H9 (cell line): ENCODE measurements around the gene GBGT1. TPM values are rescaled to one million over a fixed set of nuclear protein-coding genes. Genes with fewer than 3 reads are reported as not detected.

Source experiments
- DNase-seq: peaks from one replicate; pipeline ENCODE4 v3.0.0-alpha.2; 2017
- H2AFZ ChIP-seq: one replicate; pipeline ENCODE4 v1.6.1; 2013; ENCODE audit warnings: mild to moderate bottlenecking, low read length, control low read depth, moderate library complexity
- H2AK5ac ChIP-seq: 2 replicates; pipeline ENCODE4 v1.6.1; 2013; ENCODE audit warnings: low read length, control low read depth, mixed read lengths; ENCODE audit not compliant: insufficient read length
- H2BK120ac ChIP-seq: one replicate; pipeline ENCODE4 v1.6.1; 2013; ENCODE audit warnings: low read depth, mild to moderate bottlenecking, low read length, control low read depth, inconsistent platforms; ENCODE audit not compliant: poor library complexity, severe bottlenecking
- H2BK12ac ChIP-seq: 2 replicates; pipeline ENCODE4 v1.6.1; 2013; ENCODE audit warnings: low read length, control low read depth, mixed read lengths, low read depth; ENCODE audit not compliant: insufficient read length
- H2BK15ac ChIP-seq: 2 replicates; pipeline ENCODE4 v1.6.1; 2013; ENCODE audit warnings: low read depth, low read length, control low read depth
- H2BK20ac ChIP-seq: one replicate; pipeline ENCODE4 v1.6.1; 2013; ENCODE audit warnings: low read depth, mild to moderate bottlenecking, low read length, control low read depth, inconsistent platforms; ENCODE audit not compliant: poor library complexity, severe bottlenecking
- H2BK5ac ChIP-seq: 2 replicates; pipeline ENCODE4 v1.6.1; 2013; ENCODE audit warnings: low read length, control low read depth, mixed read lengths; ENCODE audit not compliant: insufficient read length
- H3K14ac ChIP-seq: 2 replicates; pipeline ENCODE4 v1.6.1; 2013; ENCODE audit warnings: low read length, control low read depth; ENCODE audit not compliant: insufficient read depth
- H3K18ac ChIP-seq: 2 replicates; pipeline ENCODE4 v1.6.1; 2013; ENCODE audit warnings: low read depth, mild to moderate bottlenecking, mixed read lengths, low read length, control low read depth; ENCODE audit not compliant: insufficient read length
- H3K23ac ChIP-seq: 2 replicates; pipeline ENCODE4 v1.6.1; 2013; ENCODE audit warnings: low read length, control low read depth, mixed read lengths, low read depth; ENCODE audit not compliant: insufficient read length
- H3K23me2 ChIP-seq: 2 replicates; pipeline ENCODE4 v1.6.1; 2013; ENCODE audit warnings: low read depth, mild to moderate bottlenecking, mixed read lengths, low read length, control low read depth; ENCODE audit not compliant: insufficient read length, poor library complexity, severe bottlenecking
- H3K27ac ChIP-seq: 2 replicates; pipeline ENCODE4 v1.5.1; 2013; ENCODE audit warnings: low read length, control low read depth, mixed read lengths, low read depth; ENCODE audit not compliant: insufficient read length
- H3K27me3 ChIP-seq: 2 replicates; pipeline ENCODE4 v1.6.1; 2013; ENCODE audit warnings: low read length, control low read depth, inconsistent platforms; ENCODE audit not compliant: insufficient read depth
- H3K4ac ChIP-seq: 2 replicates; pipeline ENCODE4 v1.6.1; 2013; ENCODE audit warnings: low read depth, mild to moderate bottlenecking, control low read depth, inconsistent platforms, low read length, moderate library complexity
- H3K4me1 ChIP-seq: 2 replicates; pipeline ENCODE4 v1.6.1; 2013; ENCODE audit warnings: low read length, control low read depth, inconsistent platforms; ENCODE audit not compliant: insufficient read depth
- H3K4me2 ChIP-seq: 2 replicates; pipeline ENCODE4 v1.6.1; 2013; ENCODE audit warnings: low read length, control low read depth, mixed read lengths; ENCODE audit not compliant: insufficient read length, insufficient read depth
- H3K56ac ChIP-seq: 2 replicates; pipeline ENCODE4 v1.6.1; 2013; ENCODE audit warnings: low read depth, mild to moderate bottlenecking, mixed read lengths, low read length, control low read depth; ENCODE audit not compliant: insufficient read length
- H3K79me1 ChIP-seq: 2 replicates; pipeline ENCODE4 v1.6.1; 2013; ENCODE audit warnings: low read depth, mild to moderate bottlenecking, moderate library complexity, low read length, control low read depth, inconsistent platforms; ENCODE audit not compliant: insufficient read depth, poor library complexity, severe bottlenecking
- H3K79me2 ChIP-seq: 2 replicates; pipeline ENCODE4 v1.6.1; 2013; ENCODE audit warnings: low read length, control low read depth, inconsistent platforms; ENCODE audit not compliant: insufficient read depth
- H3K9ac ChIP-seq: 2 replicates; pipeline ENCODE4 v1.6.1; 2013; ENCODE audit warnings: low read length, control low read depth, mixed read lengths; ENCODE audit not compliant: insufficient read length; ENCODE audit errors: extremely low read depth
- H3K9me3 ChIP-seq: one replicate; pipeline ENCODE4 v1.6.1; 2013; ENCODE audit warnings: low read depth, low read length, inconsistent platforms; ENCODE audit not compliant: control insufficient read depth
- H3T11ph ChIP-seq: one replicate; pipeline ENCODE4 v1.6.1; 2013; ENCODE audit warnings: mild to moderate bottlenecking, low read length, control low read depth, inconsistent platforms
- H4K20me1 ChIP-seq: one replicate; pipeline ENCODE4 v1.6.1; 2013; ENCODE audit not compliant: control insufficient read depth, insufficient read length, insufficient read depth
- H4K5ac ChIP-seq: 2 replicates; pipeline ENCODE4 v1.6.1; 2013; ENCODE audit warnings: low read depth, mild to moderate bottlenecking, mixed read lengths, low read length, control low read depth; ENCODE audit not compliant: insufficient read length
- H4K8ac ChIP-seq: replicated peaks from 2 replicates; pipeline ENCODE4 v1.6.1; 2013; ENCODE audit warnings: low read length, control low read depth, mixed read lengths, low read depth; ENCODE audit not compliant: insufficient read length
- H4K91ac ChIP-seq: 2 replicates; pipeline ENCODE4 v1.6.1; 2013; ENCODE audit warnings: low read depth, mild to moderate bottlenecking, moderate library complexity, mixed read lengths, low read length, control low read depth; ENCODE audit not compliant: insufficient read length
- H3K27ac Mint-ChIP-seq, 3 experiments: 2 replicates in 2 of 3; 3 replicates in 1 of 3; pipeline ENCODE4 v1.8.0; 2020 to 2021; ENCODE audit warnings: mixed read lengths in 3 of 3, mild to moderate bottlenecking in 1 of 3, moderate library complexity in 1 of 3
- H3K27me3 Mint-ChIP-seq: 2 replicates; pipeline ENCODE4 v1.8.0; 2021; ENCODE audit warnings: low read depth, mild to moderate bottlenecking, moderate library complexity, mixed read lengths
- H3K36me3 Mint-ChIP-seq, 3 experiments: 2 replicates in 2 of 3; 3 replicates in 1 of 3; pipeline ENCODE4 v1.8.0; 2020 to 2021; ENCODE audit warnings: low read depth in 3 of 3, mixed read lengths in 3 of 3; ENCODE audit not compliant: insufficient read depth in 1 of 3
- H3K4me1 Mint-ChIP-seq, 2 experiments: 2 replicates each; pipeline ENCODE4 v1.8.0; 2020; ENCODE audit warnings: mixed read lengths in 2 of 2
- H3K4me3 Mint-ChIP-seq, 2 experiments: 2 replicates in 1 of 2; 3 replicates in 1 of 2; pipeline ENCODE4 v1.8.0; 2020 to 2021; ENCODE audit warnings: mild to moderate bottlenecking in 2 of 2, mixed read lengths in 2 of 2, moderate library complexity in 1 of 2
- H3K9me3 Mint-ChIP-seq, 2 experiments: 2 replicates in 1 of 2; 3 replicates in 1 of 2; pipeline ENCODE4 v1.8.0; 2020; ENCODE audit warnings: mild to moderate bottlenecking in 2 of 2, mixed read lengths in 2 of 2, moderate library complexity in 1 of 2
- WGBS: extraction: QIAGEN DNeasy Blood & Tissue Kit; methylation state at CpG from one replicate; pipeline ENCODE4 v1.1.7; 2013; ENCODE audit warnings: missing lambda C conversion rate, low lambda C conversion rate, mixed read lengths; ENCODE audit not compliant: insufficient read length; ENCODE audit errors: extremely low coverage; 5-methylcytosine and 5-hydroxymethylcytosine counted together
- total RNA-seq: library from RNA; stranded (reverse); gene quantifications from 2 replicates; pipeline ENCODE4 v1.2.1, GENCODE V29; 2021
- TF ChIP-seq, protein P1 (sequence below): fragments of 200-600 bp; sonication (generic); conservative IDR thresholded peaks from 3 replicates; pipeline ENCODE4 v1.8.0; 2021; ENCODE audit warnings: antibody characterized with exemption, mild to moderate bottlenecking

Gene GBGT1
- total RNA-seq, 1 experiment from 2014 or later: 9.3 TPM

DNA sequence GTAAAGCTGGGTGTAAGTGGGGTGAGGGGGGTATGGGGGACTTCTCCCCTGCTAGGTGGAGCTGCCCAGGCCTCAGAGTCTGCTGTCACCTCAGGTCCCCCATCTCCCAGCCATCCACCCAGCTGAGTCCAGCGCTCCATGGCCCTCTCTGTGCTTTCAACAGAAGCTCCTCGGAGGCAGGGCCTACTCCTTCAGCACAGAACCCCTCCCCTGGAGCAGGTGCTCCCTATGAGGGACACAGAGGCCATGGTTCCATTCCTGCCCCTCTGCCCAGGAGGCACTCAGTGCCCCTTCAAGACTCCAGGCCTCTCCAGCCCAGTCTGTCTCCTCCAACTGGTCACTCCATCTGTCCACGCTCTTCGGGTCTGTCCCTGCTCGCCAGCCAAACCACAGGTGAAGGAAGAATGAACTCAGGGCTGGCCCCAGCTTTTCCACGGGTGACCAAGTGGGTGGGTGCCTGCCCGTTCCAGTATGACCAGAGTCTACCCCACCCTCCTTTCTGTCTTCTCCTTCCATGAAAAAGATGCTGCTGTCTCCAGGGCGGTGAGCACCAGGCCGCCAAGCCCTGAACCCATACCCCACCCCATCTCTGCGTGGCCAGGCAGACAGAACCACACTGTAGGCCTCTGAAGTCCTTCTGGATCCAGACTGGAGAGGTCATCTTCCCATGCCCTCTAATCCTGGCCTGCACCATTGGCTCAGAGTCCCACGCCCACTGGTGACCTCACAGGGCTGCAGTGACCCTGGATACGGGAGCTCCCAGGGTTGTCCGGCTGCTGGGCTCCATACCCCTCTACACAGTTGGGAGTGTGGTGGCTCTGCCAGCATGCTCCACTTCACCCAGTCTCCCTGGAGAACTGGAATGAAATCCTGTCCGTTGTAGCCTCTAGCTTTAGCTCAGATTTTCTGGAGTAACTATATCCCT lies 11.9 kb downstream of the GBGT1 start:
- no peak overlapping the region for H2AFZ ChIP-seq
- no peak overlapping the region for H3T11ph ChIP-seq
- no peak overlapping the region for H3K56ac ChIP-seq
- no peak overlapping the region for H4K91ac ChIP-seq
- H3K4me1 Mint-ChIP-seq: peaks cover 14% of the 10 kb centered on the region in 2 experiments
- peaks cover 5% of the 10 kb centered on the region; the same call in 1 of the 2 replicates for H3K4me1 ChIP-seq
- H3K4me2 ChIP-seq: no peak overlapping the region
- H4K5ac ChIP-seq: no peak overlapping the region
- no peak overlapping the region for H2BK20ac ChIP-seq
- no peak overlapping the region for H3K9ac ChIP-seq
- H3K79me2 ChIP-seq: no peaks in the 10 kb centered on the region
- H3K27ac ChIP-seq: no peak overlapping the region
- H2AK5ac ChIP-seq: no peak overlapping the region
- no peak overlapping the region for H2BK12ac ChIP-seq
- WGBS: no CpG with 5 or more reads among the region's 14 CpGs
- H2BK5ac ChIP-seq: no peak overlapping the region
- H3K79me1 ChIP-seq: no peaks in the 10 kb centered on the region
- H2BK15ac ChIP-seq: no peak overlapping the region
- H4K8ac ChIP-seq: no peak overlapping the region
- no peak for DNase-seq
- no peak overlapping the region for H3K18ac ChIP-seq
- peaks cover 16% of the 10 kb centered on the region for H3K23me2 ChIP-seq
- H3K27ac Mint-ChIP-seq: no peak overlapping the region
- H2BK120ac ChIP-seq: no peak overlapping the region
- TF ChIP-seq, protein P1, sequence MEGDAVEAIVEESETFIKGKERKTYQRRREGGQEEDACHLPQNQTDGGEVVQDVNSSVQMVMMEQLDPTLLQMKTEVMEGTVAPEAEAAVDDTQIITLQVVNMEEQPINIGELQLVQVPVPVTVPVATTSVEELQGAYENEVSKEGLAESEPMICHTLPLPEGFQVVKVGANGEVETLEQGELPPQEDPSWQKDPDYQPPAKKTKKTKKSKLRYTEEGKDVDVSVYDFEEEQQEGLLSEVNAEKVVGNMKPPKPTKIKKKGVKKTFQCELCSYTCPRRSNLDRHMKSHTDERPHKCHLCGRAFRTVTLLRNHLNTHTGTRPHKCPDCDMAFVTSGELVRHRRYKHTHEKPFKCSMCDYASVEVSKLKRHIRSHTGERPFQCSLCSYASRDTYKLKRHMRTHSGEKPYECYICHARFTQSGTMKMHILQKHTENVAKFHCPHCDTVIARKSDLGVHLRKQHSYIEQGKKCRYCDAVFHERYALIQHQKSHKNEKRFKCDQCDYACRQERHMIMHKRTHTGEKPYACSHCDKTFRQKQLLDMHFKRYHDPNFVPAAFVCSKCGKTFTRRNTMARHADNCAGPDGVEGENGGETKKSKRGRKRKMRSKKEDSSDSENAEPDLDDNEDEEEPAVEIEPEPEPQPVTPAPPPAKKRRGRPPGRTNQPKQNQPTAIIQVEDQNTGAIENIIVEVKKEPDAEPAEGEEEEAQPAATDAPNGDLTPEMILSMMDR: no peak
- H3K9me3 Mint-ChIP-seq: no peaks in the 10 kb centered on the region
- H3K27me3 ChIP-seq: no peaks in the 10 kb centered on the region
- H3K36me3 Mint-ChIP-seq: peaks cover 0 to 4% (median 4%) of the 10 kb centered on the region in 3 experiments; a peak in 5 of 7 replicates
- H3K27me3 Mint-ChIP-seq: peaks cover 11% of the 10 kb centered on the region
- H3K23ac ChIP-seq: no peak overlapping the region
- H3K9me3 ChIP-seq: no peaks in the 10 kb centered on the region
- H3K4me3 Mint-ChIP-seq: no peak overlapping the region
- peaks cover 2% of the 10 kb centered on the region for H4K20me1 ChIP-seq
- H3K4ac ChIP-seq: no peak overlapping the region
- H3K14ac ChIP-seq: no peak overlapping the region
